ENCODE measurements around the gene MVP. TPM values are rescaled to one million over a fixed set of nuclear protein-coding genes. Genes with fewer than 3 reads are reported as not detected.

Gene MVP
- total RNA-seq, 1 donor from 2014 or later = 111 TPM

DNA sequence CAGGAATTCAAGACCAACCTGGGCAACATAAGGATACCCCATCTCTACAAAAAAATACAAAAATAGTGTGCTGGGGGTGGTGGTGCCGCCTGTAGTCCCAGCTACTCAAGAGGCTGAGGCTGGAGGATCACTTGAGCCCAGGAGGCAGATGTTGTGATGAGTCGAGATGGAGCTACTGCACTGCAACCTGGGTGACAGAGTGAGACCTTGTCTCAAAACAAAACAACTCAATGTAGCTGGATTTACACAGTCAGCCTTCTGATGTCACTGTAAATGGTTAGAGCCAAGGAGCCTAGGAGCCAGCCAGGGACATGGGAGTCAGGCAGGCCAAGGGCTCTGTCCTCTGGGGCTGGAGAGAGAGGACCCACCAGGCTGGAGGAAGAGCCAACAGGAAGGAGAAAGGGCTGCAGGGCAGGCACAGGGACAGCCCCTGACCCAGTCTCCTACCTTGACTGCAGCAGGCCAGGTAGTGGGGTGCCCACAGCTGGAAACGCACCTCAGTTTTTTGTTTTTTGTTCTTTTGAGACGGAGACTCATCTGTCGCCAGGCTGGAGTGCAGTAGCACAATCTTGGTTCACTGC is 34.3 kb downstream of the MVP start:
- H3K27me3 ChIP-seq = no peaks in the 10 kb centered on the region
- peaks cover 0 to 13% of the 10 kb centered on the region in 2 donors for H3K36me3 ChIP-seq
- peaks cover 9% of the 10 kb centered on the region for H3K4me1 ChIP-seq
- no peak overlapping the region for H3K27ac ChIP-seq
- H3K9me3 ChIP-seq = no peaks in the 10 kb centered on the region
- no peak overlapping the region for H3K4me3 ChIP-seq
- intact Hi-C loops (cut with DNase I) = loop anchor here (10.0 kb wide), 1 partner anchor 100 kb away; no protein-coding TSS in a partner anchor
- no peak for TF ChIP-seq POLR2AphosphoS5 (IDR thresholded peaks at IDR 0.05; ENCODE audit: insufficient read depth in 1 of 2, low read depth in 1 of 2)
- TF ChIP-seq POLR2A (IDR thresholded peaks at IDR 0.05) = no peak
- TF ChIP-seq, protein P1, sequence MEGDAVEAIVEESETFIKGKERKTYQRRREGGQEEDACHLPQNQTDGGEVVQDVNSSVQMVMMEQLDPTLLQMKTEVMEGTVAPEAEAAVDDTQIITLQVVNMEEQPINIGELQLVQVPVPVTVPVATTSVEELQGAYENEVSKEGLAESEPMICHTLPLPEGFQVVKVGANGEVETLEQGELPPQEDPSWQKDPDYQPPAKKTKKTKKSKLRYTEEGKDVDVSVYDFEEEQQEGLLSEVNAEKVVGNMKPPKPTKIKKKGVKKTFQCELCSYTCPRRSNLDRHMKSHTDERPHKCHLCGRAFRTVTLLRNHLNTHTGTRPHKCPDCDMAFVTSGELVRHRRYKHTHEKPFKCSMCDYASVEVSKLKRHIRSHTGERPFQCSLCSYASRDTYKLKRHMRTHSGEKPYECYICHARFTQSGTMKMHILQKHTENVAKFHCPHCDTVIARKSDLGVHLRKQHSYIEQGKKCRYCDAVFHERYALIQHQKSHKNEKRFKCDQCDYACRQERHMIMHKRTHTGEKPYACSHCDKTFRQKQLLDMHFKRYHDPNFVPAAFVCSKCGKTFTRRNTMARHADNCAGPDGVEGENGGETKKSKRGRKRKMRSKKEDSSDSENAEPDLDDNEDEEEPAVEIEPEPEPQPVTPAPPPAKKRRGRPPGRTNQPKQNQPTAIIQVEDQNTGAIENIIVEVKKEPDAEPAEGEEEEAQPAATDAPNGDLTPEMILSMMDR (IDR thresholded peaks at IDR 0.05) = no peak
- no peak for DNase-seq (ENCODE audit: extremely low spot score in 2 of 2)

DNA sequence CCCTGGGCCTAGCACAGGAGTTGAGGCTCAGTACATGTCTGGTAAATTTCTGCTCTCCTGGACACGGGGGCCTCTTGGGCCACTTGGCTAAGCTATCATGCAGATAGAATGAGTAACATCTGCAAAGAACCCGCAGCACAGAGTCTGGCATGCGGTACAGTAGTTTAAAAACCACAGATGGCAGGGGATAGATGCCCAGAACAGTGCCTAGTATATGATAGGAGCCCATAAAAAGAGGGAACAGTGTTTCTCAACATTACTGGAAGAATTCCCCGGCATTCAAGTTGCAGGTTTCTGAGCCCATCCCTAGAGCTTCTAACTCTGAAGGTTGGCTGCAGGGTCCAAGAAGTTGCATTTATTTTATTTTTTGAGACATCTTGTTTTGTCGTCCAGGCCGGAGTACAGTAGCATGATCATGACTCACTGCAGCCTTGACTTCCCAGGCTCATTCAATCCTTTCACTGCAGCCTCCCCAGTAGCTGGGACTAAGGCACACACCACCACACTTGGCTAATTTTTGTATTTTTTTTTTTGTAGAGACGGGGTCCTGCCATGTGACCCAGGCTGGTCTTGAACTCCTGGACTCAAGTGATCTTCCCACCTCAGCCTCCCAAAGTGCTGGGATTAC is 37.0 kb downstream of the MVP start:
- no peak for TF ChIP-seq POLR2AphosphoS5 (IDR thresholded peaks at IDR 0.05; ENCODE audit: insufficient read depth in 1 of 2, low read depth in 1 of 2)
- no peak for TF ChIP-seq POLR2A (IDR thresholded peaks at IDR 0.05)
- TF ChIP-seq, protein P1 (IDR thresholded peaks at IDR 0.05) = no peak
- no peaks in the 10 kb centered on the region for H3K9me3 ChIP-seq
- H3K36me3 ChIP-seq = peaks cover 0 to 28% of the 10 kb centered on the region in 2 donors
- peaks cover 24% of the 10 kb centered on the region for H3K4me1 ChIP-seq
- intact Hi-C loops (cut with DNase I) = loop anchor here (10.0 kb wide), 1 partner anchor 98 kb away; no protein-coding TSS in a partner anchor
- no peak overlapping the region for H3K4me3 ChIP-seq
- peak overlapping the region; percentile 13 for H3K27ac ChIP-seq
- DNase-seq (ENCODE audit: extremely low spot score in 2 of 2) = no peak
- no peaks in the 10 kb centered on the region for H3K27me3 ChIP-seq

DNA sequence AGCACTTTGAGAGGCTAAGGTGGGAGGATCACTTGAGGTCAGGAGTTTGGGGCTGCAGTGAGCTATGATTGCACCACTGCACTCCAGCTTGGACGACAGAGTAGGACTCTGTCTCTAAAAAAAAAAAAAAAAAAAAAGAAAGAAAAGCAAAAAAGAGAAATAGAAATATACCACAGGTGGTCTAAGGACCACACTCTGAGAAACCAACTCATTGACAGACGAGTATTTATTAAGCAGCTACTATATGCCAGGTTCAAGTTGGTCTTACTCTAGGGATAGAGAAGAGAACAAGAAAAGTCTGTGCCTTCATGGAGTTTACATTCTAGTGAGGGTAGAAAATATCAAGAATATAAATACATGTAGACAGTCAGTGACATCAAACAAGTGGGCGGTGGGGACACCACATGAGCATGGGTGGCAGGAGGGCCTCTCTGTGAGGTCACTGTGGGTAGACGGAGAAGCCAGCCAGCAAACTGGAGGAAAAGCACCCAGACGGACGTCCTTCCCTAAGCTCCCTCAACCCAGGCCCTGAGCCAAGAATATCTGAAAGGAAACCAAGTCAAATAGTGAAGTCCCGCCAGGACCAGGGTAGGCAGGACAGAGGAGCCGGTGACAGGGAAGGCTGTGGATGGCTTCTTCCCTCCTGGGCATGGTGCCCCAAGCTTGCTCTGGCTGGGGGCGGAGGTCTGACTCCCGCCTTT is 38.0 kb downstream of the MVP start:
- H3K27ac ChIP-seq = no peak overlapping the region
- peaks cover 26% of the 10 kb centered on the region for H3K4me1 ChIP-seq
- no peak for DNase-seq (ENCODE audit: extremely low spot score in 2 of 2)
- H3K4me3 ChIP-seq = no peak overlapping the region
- no peaks in the 10 kb centered on the region for H3K27me3 ChIP-seq
- intact Hi-C loops (cut with DNase I) = loop anchor here (10.0 kb wide), 1 partner anchor 97 kb away; no protein-coding TSS in a partner anchor
- TF ChIP-seq, protein P1 (IDR thresholded peaks at IDR 0.05) = no peak
- TF ChIP-seq POLR2AphosphoS5 (IDR thresholded peaks at IDR 0.05; ENCODE audit: insufficient read depth in 1 of 2, low read depth in 1 of 2) = no peak
- no peak for TF ChIP-seq POLR2A (IDR thresholded peaks at IDR 0.05)
- no peaks in the 10 kb centered on the region for H3K9me3 ChIP-seq
- peaks cover 0 to 28% of the 10 kb centered on the region in 2 donors for H3K36me3 ChIP-seq

DNA sequence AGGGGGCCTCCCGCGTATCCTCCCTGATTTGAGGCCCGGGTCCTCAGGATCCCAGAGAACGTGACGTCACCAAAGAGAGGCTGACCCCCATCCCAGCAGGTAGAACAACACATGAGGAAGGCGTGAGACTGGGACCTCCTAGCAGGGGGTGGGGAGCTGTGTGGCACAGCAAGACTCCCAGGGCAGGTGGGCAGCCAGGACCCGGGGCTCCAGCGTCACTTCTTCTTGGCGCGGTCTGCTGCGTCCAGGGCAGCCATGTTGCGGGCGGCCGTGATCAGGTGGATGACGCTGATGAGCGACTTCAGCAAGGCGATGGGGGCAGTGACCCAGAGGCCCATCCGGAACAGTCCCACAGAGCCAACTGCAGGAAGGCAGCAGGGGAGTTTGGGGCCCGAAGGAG is 38.7 kb downstream of the MVP start:
- Histone ChIP-seq H3K4me1 (peaks cover 31% of the 10 kb centered on the region), H3K36me3 (peaks cover 0 to 28% of the 10 kb centered on the region in 2 donors), H3K4me3 (no peak overlapping the region), H3K27ac (no peak overlapping the region), H3K27me3 (no peaks in the 10 kb centered on the region), H3K9me3 (no peaks in the 10 kb centered on the region)
- no peak for TF ChIP-seq POLR2AphosphoS5 (IDR thresholded peaks at IDR 0.05; ENCODE audit: insufficient read depth in 1 of 2, low read depth in 1 of 2)
- TF ChIP-seq POLR2A (IDR thresholded peaks at IDR 0.05) = no peak
- TF ChIP-seq, protein P1 (IDR thresholded peaks at IDR 0.05) = no peak
- intact Hi-C loops (cut with DNase I) = loop anchor here (10.0 kb wide), 1 partner anchor 96 kb away; no protein-coding TSS in a partner anchor
- DNase-seq (ENCODE audit: extremely low spot score in 2 of 2) = no peak
